ENCODE measurements around the gene KCNK3.
A peak's percentile ranks its signal among the peaks of the same experiment; 100 is the strongest.

KCNK3 gene

DNA sequence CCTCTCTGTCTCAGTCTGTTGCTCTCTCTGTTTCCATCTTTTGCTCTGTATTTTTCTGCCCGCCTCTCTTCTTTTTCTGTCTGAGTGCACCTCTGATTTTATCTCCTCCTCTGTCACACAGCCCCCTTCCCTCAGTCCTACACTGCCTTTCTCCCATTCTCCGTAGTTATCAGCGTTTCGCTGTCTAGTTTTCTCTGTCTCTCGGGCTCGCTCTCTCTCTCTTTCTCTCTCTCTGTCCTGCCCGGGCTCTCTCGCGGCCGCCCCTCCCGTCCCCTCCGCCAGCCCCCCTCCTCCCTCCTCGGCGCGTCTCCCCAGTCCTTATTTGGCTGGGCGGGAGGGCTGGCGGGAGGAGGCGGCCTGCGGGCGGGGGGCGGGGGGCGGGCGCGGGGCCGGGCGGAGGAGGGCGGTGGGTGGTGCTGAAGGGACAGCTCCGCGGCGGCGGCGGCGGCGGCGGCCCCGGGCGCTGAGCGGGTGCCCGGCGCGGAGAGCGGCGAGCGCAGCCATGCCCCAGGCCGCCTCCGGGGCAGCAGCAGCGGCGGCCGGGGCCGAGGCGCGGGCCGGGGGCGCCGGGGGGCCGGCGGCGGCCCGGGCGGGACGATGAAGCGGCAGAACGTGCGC is at the start of gene KCNK3:
Gene KCNK3 (plus strand): TSS at position 444 of the 618 bp plus-strand sequence. CDS start 154 bp downstream, at position 598.
- H3K4me3 ChIP-seq (ENCODE audit: low read depth, low read length): peak within 1 kb of the TSS; percentile 61
- peaks cover 68% of the 10 kb centered on the region for H3K27me3 ChIP-seq (ENCODE audit: control insufficient read depth, insufficient read depth, low read length)
- no peak within 1 kb of the TSS for H3K9ac ChIP-seq (ENCODE audit: low read depth, low read length)
- no peak within 1 kb of the TSS for H3K27ac ChIP-seq (ENCODE audit: low read depth, low read length)
- no peaks in the 10 kb centered on the region for H3K36me3 ChIP-seq (ENCODE audit: control insufficient read depth, insufficient read depth, low read length)
- H3K4me1 ChIP-seq (ENCODE audit: control insufficient read depth, insufficient read depth, low read length): peaks cover 9% of the 10 kb centered on the region
- H3K9me3 ChIP-seq (ENCODE audit: control insufficient read depth, insufficient read depth, low read length): no peaks in the 10 kb centered on the region

GRCh38 chr2:26644188-26644835 is 48.2 kb upstream of the KCNK3 start:
- Histone ChIP-seq H3K27ac (ENCODE audit: low read depth, low read length) (no peak overlapping the region), H3K27me3 (ENCODE audit: control insufficient read depth, insufficient read depth, low read length) (no peaks in the 10 kb centered on the region), H3K9me3 (ENCODE audit: control insufficient read depth, insufficient read depth, low read length) (no peaks in the 10 kb centered on the region), H3K9ac (ENCODE audit: low read depth, low read length) (no peak overlapping the region), H3K4me1 (ENCODE audit: control insufficient read depth, insufficient read depth, low read length) (peaks cover 11% of the 10 kb centered on the region; the same call in 1 of the 2 replicates), H3K36me3 (ENCODE audit: control insufficient read depth, insufficient read depth, low read length) (no peaks in the 10 kb centered on the region), H3K4me3 (ENCODE audit: low read depth, low read length) (no peak overlapping the region)

- Histone ChIP-seq H3K36me3 (ENCODE audit: control insufficient read depth, insufficient read depth, low read length) (no peaks in the 10 kb centered on the region), H3K27ac (ENCODE audit: low read depth, low read length) (no peak overlapping the region), H3K9me3 (ENCODE audit: control insufficient read depth, insufficient read depth, low read length) (no peaks in the 10 kb centered on the region), H3K27me3 (ENCODE audit: control insufficient read depth, insufficient read depth, low read length) (no peaks in the 10 kb centered on the region), H3K4me1 (ENCODE audit: control insufficient read depth, insufficient read depth, low read length) (peaks cover 7% of the 10 kb centered on the region; the same call in 1 of the 2 replicates), H3K4me3 (ENCODE audit: low read depth, low read length) (no peak overlapping the region), H3K9ac (ENCODE audit: low read depth, low read length) (no peak overlapping the region)
Observed at GRCh38 chr2:26645762-26646161, 46.8 kb upstream of the KCNK3 start.

DNA sequence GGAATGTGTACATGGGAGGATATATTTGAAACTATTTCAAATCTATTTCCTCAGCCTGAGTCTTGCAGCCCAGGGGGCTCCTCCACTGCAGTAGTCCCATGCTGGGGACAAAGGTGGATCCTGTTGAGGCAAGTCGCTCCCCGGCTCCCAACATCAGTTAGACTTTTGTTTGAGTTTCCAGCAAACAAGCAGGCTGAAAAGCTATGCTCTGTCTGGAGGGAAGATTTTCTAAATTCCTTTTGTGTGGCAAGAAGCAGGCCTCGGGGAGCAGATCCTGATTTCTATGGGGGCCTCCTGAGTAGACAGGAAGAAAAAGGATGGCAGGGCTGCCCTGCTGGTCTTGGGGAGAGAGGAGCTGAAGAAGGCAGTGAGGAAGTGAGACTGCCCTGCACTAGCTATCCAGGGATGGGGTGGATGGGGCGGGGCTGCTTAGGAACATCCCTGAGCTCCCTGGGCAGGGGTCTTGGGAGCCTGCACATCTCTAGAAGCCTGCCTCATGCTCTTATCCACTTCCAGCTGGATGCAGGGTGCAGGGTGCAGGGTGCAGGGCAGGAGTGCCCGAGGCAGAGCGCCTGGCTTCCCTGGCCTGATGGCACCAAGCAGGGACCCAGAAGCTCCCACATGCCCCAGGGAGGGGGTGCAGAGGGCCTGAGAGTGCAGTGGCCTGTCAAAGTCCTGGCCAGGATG is 45.4 kb upstream of the KCNK3 start:
- no peak overlapping the region for H3K9ac ChIP-seq (ENCODE audit: low read depth, low read length)
- H3K36me3 ChIP-seq (ENCODE audit: control insufficient read depth, insufficient read depth, low read length): no peaks in the 10 kb centered on the region
- H3K27ac ChIP-seq (ENCODE audit: low read depth, low read length): peak overlapping the region; percentile 49
- H3K4me3 ChIP-seq (ENCODE audit: low read depth, low read length): no peak overlapping the region
- no peaks in the 10 kb centered on the region for H3K27me3 ChIP-seq (ENCODE audit: control insufficient read depth, insufficient read depth, low read length)
- H3K9me3 ChIP-seq (ENCODE audit: control insufficient read depth, insufficient read depth, low read length): no peaks in the 10 kb centered on the region
- H3K4me1 ChIP-seq (ENCODE audit: control insufficient read depth, insufficient read depth, low read length): peaks cover 7% of the 10 kb centered on the region; the same call in 1 of the 2 replicates

DNA sequence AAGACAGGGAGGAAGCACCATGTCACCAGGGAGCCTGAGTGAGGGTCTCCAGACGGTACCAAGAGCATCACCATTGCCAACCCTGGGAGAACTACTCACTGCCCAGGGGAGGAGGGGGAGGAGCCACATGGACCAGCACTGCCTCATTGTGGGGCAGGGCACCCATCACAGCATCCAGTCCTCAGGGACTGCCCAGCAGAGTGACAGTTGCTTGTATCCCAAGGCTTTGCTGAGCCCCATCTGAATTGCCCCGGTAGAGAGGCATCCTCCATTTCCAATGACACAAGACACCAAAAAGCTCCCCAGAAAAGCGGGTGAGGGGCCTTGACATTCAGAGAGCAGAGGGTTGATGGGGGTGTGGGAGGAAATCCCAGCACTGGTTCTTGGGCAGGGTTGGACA is 44.5 kb upstream of the KCNK3 start:
- no peaks in the 10 kb centered on the region for H3K36me3 ChIP-seq (ENCODE audit: control insufficient read depth, insufficient read depth, low read length)
- no peak overlapping the region for H3K9ac ChIP-seq (ENCODE audit: low read depth, low read length)
- no peak overlapping the region for H3K27ac ChIP-seq (ENCODE audit: low read depth, low read length)
- no peaks in the 10 kb centered on the region; the same call in 1 of the 2 replicates for H3K27me3 ChIP-seq (ENCODE audit: control insufficient read depth, insufficient read depth, low read length)
- no peaks in the 10 kb centered on the region for H3K9me3 ChIP-seq (ENCODE audit: control insufficient read depth, insufficient read depth, low read length)
- H3K4me1 ChIP-seq (ENCODE audit: control insufficient read depth, insufficient read depth, low read length): peaks cover 7% of the 10 kb centered on the region; the same call in 1 of the 2 replicates
- no peak overlapping the region for H3K4me3 ChIP-seq (ENCODE audit: low read depth, low read length)

DNA sequence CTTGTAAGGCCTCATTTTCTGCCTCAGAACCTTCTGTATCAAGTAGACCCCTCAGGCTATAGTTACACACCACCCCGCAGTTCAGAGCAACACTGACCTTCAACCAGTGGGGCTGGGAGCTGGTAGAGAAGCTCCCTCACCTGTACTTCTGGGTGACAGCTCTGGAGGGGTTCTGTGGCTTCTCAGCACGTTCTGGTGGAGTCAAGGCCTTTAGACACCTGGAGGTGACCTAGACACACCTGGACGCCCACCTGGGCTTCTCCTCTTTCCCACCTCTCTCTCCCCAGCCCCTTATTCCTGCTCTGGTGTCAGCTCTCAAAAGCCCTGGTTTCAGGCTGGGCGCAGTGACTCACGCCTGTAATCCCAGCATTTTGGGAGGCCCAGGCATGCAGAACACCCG is 44.0 kb upstream of the KCNK3 start:
- H3K36me3 ChIP-seq (ENCODE audit: control insufficient read depth, insufficient read depth, low read length): no peaks in the 10 kb centered on the region
- H3K27me3 ChIP-seq (ENCODE audit: control insufficient read depth, insufficient read depth, low read length): no peaks in the 10 kb centered on the region; the same call in 1 of the 2 replicates
- H3K9ac ChIP-seq (ENCODE audit: low read depth, low read length): no peak overlapping the region
- H3K4me1 ChIP-seq (ENCODE audit: control insufficient read depth, insufficient read depth, low read length): peaks cover 7% of the 10 kb centered on the region; the same call in 1 of the 2 replicates
- no peak overlapping the region for H3K4me3 ChIP-seq (ENCODE audit: low read depth, low read length)
- H3K27ac ChIP-seq (ENCODE audit: low read depth, low read length): no peak overlapping the region
- H3K9me3 ChIP-seq (ENCODE audit: control insufficient read depth, insufficient read depth, low read length): no peaks in the 10 kb centered on the region

DNA sequence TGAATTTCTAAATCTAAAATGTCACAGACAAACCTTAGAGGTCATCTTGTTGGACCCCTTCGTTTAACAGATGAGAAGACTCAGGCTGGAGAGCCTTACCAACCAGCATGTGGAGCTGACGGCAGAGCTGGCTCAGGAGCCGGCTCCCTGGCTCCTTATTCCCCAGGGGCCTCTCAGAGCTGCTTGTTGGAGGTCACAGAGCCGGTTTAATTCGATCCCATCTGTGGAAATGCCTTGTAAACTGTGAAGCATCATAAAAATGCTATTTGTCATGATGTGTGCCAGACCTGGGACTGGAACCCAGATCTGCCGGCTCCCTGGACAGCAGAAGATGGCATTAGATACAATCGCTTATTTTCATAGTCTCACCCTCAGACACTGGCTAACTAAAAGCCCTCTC is 43.2 kb upstream of the KCNK3 start:
- no peaks in the 10 kb centered on the region; the same call in 1 of the 2 replicates for H3K27me3 ChIP-seq (ENCODE audit: control insufficient read depth, insufficient read depth, low read length)
- no peak overlapping the region for H3K9ac ChIP-seq (ENCODE audit: low read depth, low read length)
- H3K36me3 ChIP-seq (ENCODE audit: control insufficient read depth, insufficient read depth, low read length): no peaks in the 10 kb centered on the region
- H3K4me1 ChIP-seq (ENCODE audit: control insufficient read depth, insufficient read depth, low read length): peaks cover 11% of the 10 kb centered on the region; the same call in 1 of the 2 replicates
- H3K27ac ChIP-seq (ENCODE audit: low read depth, low read length): no peak overlapping the region
- no peaks in the 10 kb centered on the region for H3K9me3 ChIP-seq (ENCODE audit: control insufficient read depth, insufficient read depth, low read length)
- H3K4me3 ChIP-seq (ENCODE audit: low read depth, low read length): no peak overlapping the region

DNA sequence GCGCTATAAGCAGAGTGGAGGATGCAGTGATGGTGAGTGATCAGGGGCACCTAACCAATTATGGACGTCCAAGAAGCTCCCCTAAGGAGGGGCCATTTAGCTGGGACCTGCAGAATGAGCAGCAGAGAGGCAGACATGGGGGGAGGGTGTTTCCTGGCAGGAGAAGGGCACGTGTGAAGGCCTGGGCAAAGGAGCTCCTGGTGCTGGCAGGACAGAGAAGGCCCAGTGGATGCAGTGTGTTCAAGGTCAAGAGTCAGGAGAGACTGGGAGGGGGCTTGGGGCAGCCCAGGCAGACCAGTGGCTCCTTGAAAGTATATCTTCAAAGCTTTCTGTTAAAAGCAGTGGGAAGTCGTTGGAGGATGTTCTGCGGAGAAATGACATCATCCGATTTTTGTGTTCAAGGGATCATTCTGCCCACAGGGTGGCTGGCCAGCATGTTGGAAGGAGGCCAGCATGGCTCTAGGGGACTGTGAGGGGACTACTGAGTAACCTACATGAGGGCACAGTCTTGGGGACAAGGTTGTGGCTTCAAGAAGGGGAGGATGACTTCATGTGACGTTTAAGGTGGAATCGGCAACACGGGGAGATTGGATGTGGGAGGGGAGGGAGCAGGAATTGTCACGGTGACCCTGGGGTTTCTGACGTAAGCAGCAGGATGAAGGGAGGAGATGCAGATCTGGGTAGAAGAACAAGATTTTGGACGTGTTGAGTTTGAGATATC is 42.4 kb upstream of the KCNK3 start:
- Histone ChIP-seq H3K36me3 (ENCODE audit: control insufficient read depth, insufficient read depth, low read length) (no peaks in the 10 kb centered on the region), H3K9me3 (ENCODE audit: control insufficient read depth, insufficient read depth, low read length) (no peaks in the 10 kb centered on the region), H3K4me1 (ENCODE audit: control insufficient read depth, insufficient read depth, low read length) (peaks cover 16% of the 10 kb centered on the region; the same call in 1 of the 2 replicates), H3K27ac (ENCODE audit: low read depth, low read length) (no peak overlapping the region), H3K9ac (ENCODE audit: low read depth, low read length) (no peak overlapping the region), H3K4me3 (ENCODE audit: low read depth, low read length) (no peak overlapping the region), H3K27me3 (ENCODE audit: control insufficient read depth, insufficient read depth, low read length) (no peaks in the 10 kb centered on the region; the same call in 1 of the 2 replicates)

DNA sequence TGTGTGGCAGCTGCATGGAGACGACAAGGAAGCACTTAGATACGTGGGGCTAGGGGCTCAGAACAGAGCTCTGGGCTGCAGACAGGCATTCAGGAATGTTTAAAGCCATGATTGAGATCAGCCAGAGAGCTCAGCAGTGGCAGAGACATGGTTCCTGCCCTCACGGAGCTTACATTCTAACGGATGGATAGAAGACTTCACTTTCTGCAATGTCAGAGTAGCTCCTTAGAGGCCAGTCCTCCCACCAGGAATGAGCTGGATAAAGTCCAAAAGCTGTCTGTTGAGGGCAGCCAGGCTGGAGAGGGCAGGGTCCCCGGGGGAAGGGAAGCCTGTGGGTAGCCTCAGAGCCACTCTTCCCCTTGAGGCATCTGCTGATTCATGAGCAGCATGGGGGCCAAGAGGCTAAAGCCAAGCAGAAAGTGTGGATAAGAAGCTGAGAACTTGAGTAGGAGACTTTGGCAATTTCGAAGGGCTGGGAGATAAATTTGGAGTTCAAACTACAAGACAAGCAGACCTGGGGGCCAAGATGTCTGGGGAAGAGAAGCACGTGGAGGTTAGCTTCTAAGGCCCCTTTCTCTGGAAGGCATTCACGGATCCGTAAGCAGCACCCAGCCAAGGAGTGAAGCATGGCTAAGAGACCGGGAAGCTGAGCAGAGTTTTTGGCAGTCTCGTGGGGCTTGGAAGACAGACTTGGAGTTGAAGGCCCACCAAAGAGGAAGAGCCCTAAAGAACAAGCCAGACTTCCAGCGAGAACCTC is 41.6 kb upstream of the KCNK3 start:
- Histone ChIP-seq H3K9me3 (ENCODE audit: control insufficient read depth, insufficient read depth, low read length) (no peaks in the 10 kb centered on the region), H3K4me3 (ENCODE audit: low read depth, low read length) (no peak overlapping the region), H3K4me1 (ENCODE audit: control insufficient read depth, insufficient read depth, low read length) (peaks cover 20% of the 10 kb centered on the region), H3K27ac (ENCODE audit: low read depth, low read length) (no peak overlapping the region), H3K9ac (ENCODE audit: low read depth, low read length) (no peak overlapping the region), H3K27me3 (ENCODE audit: control insufficient read depth, insufficient read depth, low read length) (no peaks in the 10 kb centered on the region; the same call in 1 of the 2 replicates), H3K36me3 (ENCODE audit: control insufficient read depth, insufficient read depth, low read length) (no peaks in the 10 kb centered on the region)

GRCh38 chr2:26651470-26651771 is 41.1 kb upstream of the KCNK3 start:
- Histone ChIP-seq H3K36me3 (ENCODE audit: control insufficient read depth, insufficient read depth, low read length) (no peaks in the 10 kb centered on the region), H3K9ac (ENCODE audit: low read depth, low read length) (no peak overlapping the region), H3K4me1 (ENCODE audit: control insufficient read depth, insufficient read depth, low read length) (peaks cover 20% of the 10 kb centered on the region), H3K4me3 (ENCODE audit: low read depth, low read length) (no peak overlapping the region), H3K27ac (ENCODE audit: low read depth, low read length) (no peak overlapping the region), H3K9me3 (ENCODE audit: control insufficient read depth, insufficient read depth, low read length) (no peaks in the 10 kb centered on the region), H3K27me3 (ENCODE audit: control insufficient read depth, insufficient read depth, low read length) (no peaks in the 10 kb centered on the region; the same call in 1 of the 2 replicates)
